B cell (primary cell): Measurements from ENCODE around the gene PRKACA. TPM values are rescaled to one million over a fixed set of nuclear protein-coding genes. Genes with fewer than 3 reads are reported as not detected.
"Not testable (repeated sequence)": the region's sequence is repeated elsewhere in the genome, so short reads cannot be mapped to it uniquely, and the experiment has no call there.

Experiments
- ATAC-seq: fragments of 200-7000 bp; cut with Tn5 transposase; one replicate; pipeline ENCODE4 v1.10.0; 2021; ENCODE audit warnings: low read depth, mild to moderate bottlenecking, moderate number of reproducible peaks, moderate library complexity
- CTCF ChIA-PET: fragments of 350-600 bp; sonication (Branson Sonifier 250); formaldehyde crosslinking; loops from one replicate; lab custom pipeline; 2021; ENCODE audit warnings: antibody characterized with exemption, inconsistent platforms; lab: Charles Lee
- POLR2A ChIA-PET: fragments of 350-600 bp; sonication (Branson Sonifier 250); formaldehyde crosslinking; loops from one replicate; lab custom pipeline; 2021; ENCODE audit warnings: antibody characterized with exemption; lab: Charles Lee
- DNase-seq: peaks from one replicate; pipeline ENCODE4 v3.0.0; 2013
- H2AFZ ChIP-seq: 2 replicates; pipeline ENCODE4 v1.6.1; 2012; ENCODE audit warnings: mild to moderate bottlenecking, low read depth, low read length; ENCODE audit not compliant: insufficient read depth, poor library complexity, severe bottlenecking
- H3K27ac ChIP-seq, 2 donors: 1 replicate in 1 of 2; 2 replicates in 1 of 2; pipeline ENCODE4 v1.5.1; 2012 to 2013; ENCODE audit warnings: low read length in 2 of 2, mild to moderate bottlenecking in 2 of 2, moderate library complexity in 1 of 2
- H3K27me3 ChIP-seq, 4 experiments: fragments of 200-600 bp in 1 of 4; sonication (generic) in 1 of 4; replicated peaks in 1 of 4; 1 replicate in 2 of 4; 2 replicates in 2 of 4; pipeline versions ENCODE4 v1.6.1 to v1.7.0; 2013 to 2016; ENCODE audit warnings: low read length in 3 of 4, mild to moderate bottlenecking in 2 of 4, mixed read lengths in 1 of 4, moderate library complexity in 1 of 4; ENCODE audit not compliant: insufficient read depth in 4 of 4, control insufficient read depth in 3 of 4; ENCODE audit errors: control extremely low read depth in 1 of 4
- H3K36me3 ChIP-seq, 2 experiments: replicated peaks in 1 of 2; 1 replicate in 1 of 2; 2 replicates in 1 of 2; pipeline versions ENCODE4 v1.6.1 to v1.7.1; 2013; ENCODE audit warnings: low read length in 1 of 2; ENCODE audit not compliant: insufficient read depth in 2 of 2, control insufficient read depth in 1 of 2; ENCODE audit errors: control extremely low read depth in 1 of 2, extremely low read depth in 1 of 2
- H3K4me1 ChIP-seq, 2 donors: fragments of 200-600 bp in 1 of 2; sonication (generic) in 1 of 2; 1 replicate in 1 of 2; 2 replicates in 1 of 2; pipeline versions ENCODE4 v1.5.1 to v1.6.1; 2013 to 2017; ENCODE audit warnings: low read length in 2 of 2; ENCODE audit not compliant: control insufficient read depth in 2 of 2, insufficient read depth in 2 of 2
- H3K4me2 ChIP-seq: replicated peaks from 2 replicates; pipeline ENCODE3; 2012; ENCODE audit warnings: mild to moderate bottlenecking, low read depth, low read length; ENCODE audit not compliant: poor library complexity, severe bottlenecking
- H3K4me3 ChIP-seq, 5 experiments: fragments of 200-600 bp in 1 of 5; sonication (generic) in 1 of 5; 1 replicate in 3 of 5; 2 replicates in 2 of 5; pipeline versions ENCODE4 v1.5.1 to v1.7.0; 2011 to 2016; ENCODE audit warnings: low read length in 4 of 5, mild to moderate bottlenecking in 4 of 5, low read depth in 2 of 5, control low read depth in 1 of 5, moderate library complexity in 1 of 5; ENCODE audit not compliant: insufficient read depth in 1 of 5; ENCODE audit errors: control extremely low read depth in 1 of 5, extremely low read depth in 1 of 5
- H3K79me2 ChIP-seq: fragments of 200-600 bp; sonication (generic); one replicate; pipeline ENCODE4 v1.6.0; 2016; ENCODE audit warnings: low read length; ENCODE audit not compliant: control insufficient read depth, insufficient read depth
- H3K9ac ChIP-seq: fragments of 200-600 bp; sonication (generic); 2 replicates; pipeline ENCODE4 v1.6.1; 2017; ENCODE audit warnings: mild to moderate bottlenecking, low read length, moderate library complexity
- H3K9me3 ChIP-seq, 3 donors: one replicate each; pipeline versions ENCODE4 v1.6.1 to v1.7.1; 2013; ENCODE audit warnings: low read length in 2 of 3; ENCODE audit not compliant: control insufficient read depth in 2 of 3, insufficient read depth in 1 of 3; ENCODE audit errors: control extremely low read depth in 1 of 3
- H4K20me1 ChIP-seq: 2 replicates; pipeline ENCODE4 v1.6.0; 2012; ENCODE audit warnings: mild to moderate bottlenecking, low read length; ENCODE audit not compliant: insufficient read depth, control insufficient read depth, poor library complexity, severe bottlenecking
- H3K27ac Mint-ChIP-seq: one replicate; pipeline ENCODE4 v1.8.0; 2021; ENCODE audit warnings: mixed read lengths
- H3K27me3 Mint-ChIP-seq: one replicate; pipeline ENCODE4 v1.8.0; 2021; ENCODE audit warnings: mixed read lengths
- H3K4me1 Mint-ChIP-seq: one replicate; pipeline ENCODE4 v1.8.0; 2021; ENCODE audit warnings: mixed read lengths
- H3K4me3 Mint-ChIP-seq: one replicate; pipeline ENCODE4 v1.8.0; 2021; ENCODE audit warnings: mixed read lengths
- H3K9me3 Mint-ChIP-seq: one replicate; pipeline ENCODE4 v1.8.0; 2022; ENCODE audit warnings: mixed read lengths; ENCODE audit not compliant: insufficient read depth
- CTCF ChIP-seq: fragments of 200-600 bp; IDR thresholded peaks from one replicate; pipeline ENCODE4 v1.8.0; 2022; ENCODE audit warnings: antibody characterized with exemption, mild to moderate bottlenecking
- WGBS: methylation state at CpG from one replicate; pipeline ENCODE4 v1.1.5; 2013; ENCODE audit warnings: missing lambda C conversion rate; ENCODE audit not compliant: insufficient coverage; 5-methylcytosine and 5-hydroxymethylcytosine counted together
- intact Hi-C: fragments of 100-400 bp; cut with micrococcal nuclease; formaldehyde crosslinking; loops from one replicate; pipeline ENCODE4 v1.10.0; 2022
- polyA plus RNA-seq: library from polyadenylated mRNA; depleted of rRNA; stranded (reverse); fragments of >200 nt; gene quantifications from 2 replicates; pipeline ENCODE4 v1.2.3, GENCODE V29; 2012
- total RNA-seq, 2 donors: library from RNA; stranded (reverse); fragments of 120-200 nt in 1 of 2; gene quantifications; 1 replicate in 1 of 2; 2 replicates in 1 of 2; pipeline versions ENCODE4 v1.2.3 to v1.2.4, GENCODE V29; 2013 to 2022

Gene PRKACA
- total and polyA plus RNA-seq, 2 donors (not counting 1 experiment from before 2014, with no cell fraction given), result 36.8 to 43.0 TPM

GRCh38 chr19:14047866-14048265 lies 69.7 kb downstream of the PRKACA start:
- not testable (repeated sequence) for ATAC-seq, H3K79me2 ChIP-seq
- CTCF ChIA-PET, result interaction anchor here (0.6 to 3.0 kb wide), 40 partner anchors 8 to 586 kb away, joined by 3 to 29 read pairs (median 4); partner anchors contain the start of genes IL27RA and MISP3

GRCh38 chr19:14042659-14043608 lies 74.6 kb downstream of the PRKACA start:
- H3K27ac Mint-ChIP-seq, result peak overlapping the region; percentile 82
- ATAC-seq, result peak; percentile 77
- H3K9me3 ChIP-seq, H3K9ac ChIP-seq, H3K79me2 ChIP-seq, H2AFZ ChIP-seq, H3K4me2 ChIP-seq, H3K27me3 ChIP-seq, H3K4me3 Mint-ChIP-seq, H3K27me3 Mint-ChIP-seq, H3K9me3 Mint-ChIP-seq, H3K4me3 ChIP-seq, H3K4me1 ChIP-seq, H3K4me1 Mint-ChIP-seq: not testable (repeated sequence)
- ChIA-PET POLR2A (interaction anchor here (0.5 to 1.4 kb wide), 4 partner anchors 11 to 311 kb away, joined by 3 to 9 read pairs (median 4); partner anchors contain the start of genes IL27RA and RFX1), CTCF (interaction anchor here (0.7 to 2.9 kb wide), 23 partner anchors 10 to 161 kb away, joined by 3 to 17 read pairs (median 4); partner anchors contain the start of genes IL27RA and MISP3)
- TF ChIP-seq CTCF, result peak; percentile 57
- peaks cover 14% of the 10 kb centered on the region for H4K20me1 ChIP-seq
- H3K27ac ChIP-seq, result peak overlapping the region; percentile 57 to 65
- H3K36me3 ChIP-seq, result peaks cover 0 to 52% of the 10 kb centered on the region in 2 experiments
- 66% methylated on average over 4 of the region's 19 CpGs for WGBS
- intact Hi-C loops, result loop anchor here (1.0 kb wide), 3 partner anchors 109 to 163 kb away; no protein-coding TSS in a partner anchor
- DNase-seq, result peak; percentile 74

More at GRCh38 chr19:14047866-14048265, 69.7 kb downstream of the PRKACA start:
- H3K4me1 ChIP-seq, H3K4me3 Mint-ChIP-seq, H3K27ac Mint-ChIP-seq, H3K4me2 ChIP-seq, H3K27ac ChIP-seq, H3K9me3 ChIP-seq, H3K4me3 ChIP-seq, H3K9me3 Mint-ChIP-seq, H2AFZ ChIP-seq, DNase-seq, H3K27me3 ChIP-seq, H3K4me1 Mint-ChIP-seq, H3K27me3 Mint-ChIP-seq, H3K9ac ChIP-seq: not testable (repeated sequence)
- intact Hi-C loops, result loop anchor here (1.0 kb wide), 1 partner anchor 142 kb away; the partner anchor contains the start of genes BRME1 and CC2D1A
- 100% methylated on average over 5 of the region's 10 CpGs for WGBS
- Histone ChIP-seq H3K36me3 (peaks cover 9 to 59% of the 10 kb centered on the region in 2 experiments), H4K20me1 (peaks cover 20% of the 10 kb centered on the region)
- POLR2A ChIA-PET, result interaction anchor here (0.6 to 0.7 kb wide), 4 partner anchors 19 to 271 kb away, joined by 3 to 5 read pairs (median 4); no protein-coding TSS in a partner anchor

Other genes with a start within 250 kb of the PRKACA start
- not detected in 2 replicates for gene NANOS3, start 240.6 kb downstream of the PRKACA start, total RNA-seq
- 0.49 TPM in 1 of 2 replicates, not detected in the other for gene NANOS3, start 240.6 kb downstream of the PRKACA start, polyA plus RNA-seq
- gene BRME1, start 211.6 kb downstream of the PRKACA start, total RNA-seq, result 1.7 and 2.4 TPM in 2 replicates
- gene BRME1, start 211.6 kb downstream of the PRKACA start, polyA plus RNA-seq, result 1.1 and 1.8 TPM in 2 replicates
- gene CC2D1A, start 211.6 kb downstream of the PRKACA start, total RNA-seq, result 47.1 and 47.2 TPM in 2 replicates
- gene CC2D1A, start 211.6 kb downstream of the PRKACA start, polyA plus RNA-seq, result 28.9 and 34.3 TPM in 2 replicates
- gene PODNL1, start 179.3 kb downstream of the PRKACA start, total RNA-seq, result not detected in 2 replicates
- 0.13 TPM in 1 of 2 replicates, not detected in the other for gene PODNL1, start 179.3 kb downstream of the PRKACA start, polyA plus RNA-seq
- 115 and 116 TPM in 2 replicates for gene DCAF15, start 165.3 kb downstream of the PRKACA start, total RNA-seq
- gene DCAF15, start 165.3 kb downstream of the PRKACA start, polyA plus RNA-seq, result 157 and 160 TPM in 2 replicates
- gene RFX1, start 111.4 kb downstream of the PRKACA start, total RNA-seq, result 33.3 and 33.9 TPM in 2 replicates
- gene RFX1, start 111.4 kb downstream of the PRKACA start, polyA plus RNA-seq, result 9.2 and 10.9 TPM in 2 replicates
- gene RLN3, start 89.6 kb downstream of the PRKACA start, total RNA-seq, result not detected in 2 replicates
- gene RLN3, start 89.6 kb downstream of the PRKACA start, polyA plus RNA-seq, result 0.42 TPM in 1 of 2 replicates, not detected in the other
- 38.2 and 38.6 TPM in 2 replicates for gene IL27RA, start 86.0 kb downstream of the PRKACA start, total RNA-seq
- gene IL27RA, start 86.0 kb downstream of the PRKACA start, polyA plus RNA-seq, result 27.4 and 36.2 TPM in 2 replicates
- gene PALM3, start 55.7 kb downstream of the PRKACA start, total RNA-seq, result not detected in 2 replicates
- not detected in 2 replicates for gene PALM3, start 55.7 kb downstream of the PRKACA start, polyA plus RNA-seq
- gene MISP3, start 45.0 kb downstream of the PRKACA start, total RNA-seq, result 0.34 and 0.36 TPM in 2 replicates
- gene MISP3, start 45.0 kb downstream of the PRKACA start, polyA plus RNA-seq, result 0.25 and 0.34 TPM in 2 replicates
- gene C19orf67, start 32.0 kb downstream of the PRKACA start, total RNA-seq, result 1.2 TPM in 1 of 2 replicates, not detected in the other
- not detected in 2 replicates for gene C19orf67, start 32.0 kb downstream of the PRKACA start, polyA plus RNA-seq
- 32.4 and 39.2 TPM in 2 replicates for gene SAMD1, start 27.0 kb downstream of the PRKACA start, total RNA-seq
- 17.4 and 22.7 TPM in 2 replicates for gene SAMD1, start 27.0 kb downstream of the PRKACA start, polyA plus RNA-seq
- gene ASF1B, start 18.8 kb upstream of the PRKACA start, total RNA-seq, result 2.5 and 4.0 TPM in 2 replicates
- gene ASF1B, start 18.8 kb upstream of the PRKACA start, polyA plus RNA-seq, result 1.1 and 1.9 TPM in 2 replicates
- 0.85 and 1.8 TPM in 2 replicates for gene ADGRL1, start 88.4 kb upstream of the PRKACA start, total RNA-seq
- gene ADGRL1, start 88.4 kb upstream of the PRKACA start, polyA plus RNA-seq, result 0.64 and 0.68 TPM in 2 replicates